Esophagus (tissue), 2 donors: ENCODE results near the gene SMO. TPM values are rescaled to one million over a fixed set of nuclear protein-coding genes. Genes with fewer than 3 reads are reported as not detected.
"Not testable (repeated sequence)": the region's sequence is repeated elsewhere in the genome, so short reads cannot be mapped to it uniquely, and the experiment has no call there.

Experiments used
- H3K27ac ChIP-seq, 2 donors: one replicate each; pipeline ENCODE4 v1.5.1; 2013; ENCODE audit warnings: low read depth in 2 of 2, mild to moderate bottlenecking in 2 of 2, inconsistent platforms in 1 of 2, low read length in 1 of 2, moderate library complexity in 1 of 2
- H3K27me3 ChIP-seq, 2 donors: one replicate each; pipeline ENCODE4 v1.6.1; 2013; ENCODE audit warnings: low read length in 2 of 2, control low read depth in 1 of 2, mild to moderate bottlenecking in 1 of 2; ENCODE audit not compliant: insufficient read depth in 2 of 2, control insufficient read depth in 1 of 2
- H3K36me3 ChIP-seq, 2 donors: one replicate each; pipeline ENCODE4 v1.6.1; 2013; ENCODE audit warnings: low read length in 1 of 2; ENCODE audit not compliant: control insufficient read depth in 2 of 2, insufficient read depth in 2 of 2
- H3K4me1 ChIP-seq, 2 donors: one replicate each; pipeline ENCODE4 v1.6.1; 2013; ENCODE audit warnings: low read length in 1 of 2; ENCODE audit not compliant: control insufficient read depth in 2 of 2, insufficient read depth in 2 of 2
- H3K4me3 ChIP-seq, 2 donors: one replicate each; pipeline ENCODE4 v1.5.1; 2013; ENCODE audit warnings: low read length in 2 of 2, mild to moderate bottlenecking in 2 of 2, low read depth in 1 of 2, moderate library complexity in 1 of 2
- H3K9me3 ChIP-seq, 2 donors: one replicate each; pipeline ENCODE4 v1.6.1; 2013; ENCODE audit warnings: mild to moderate bottlenecking in 2 of 2, low read depth in 1 of 2, low read length in 1 of 2, moderate library complexity in 1 of 2; ENCODE audit not compliant: control insufficient read depth in 2 of 2, insufficient read depth in 1 of 2
- WGBS, 2 donors: extraction: QIAGEN DNeasy Blood & Tissue Kit; methylation state at CpG; one replicate each; pipeline ENCODE4 v1.1.7; 2013; 5-methylcytosine and 5-hydroxymethylcytosine counted together
- polyA plus RNA-seq, 2 donors: library from polyadenylated mRNA; stranded (reverse); fragments of 200-250 nt; gene quantifications; one replicate each; pipeline ENCODE4 v1.2.3, GENCODE V29; 2013
- donor health status: healthy with polysubstance abuse.
- donor health status: Bipolar disorder and iron deficiency.

SMO gene
- polyA plus RNA-seq, 2 donors, result 9.5 to 10.8 TPM

DNA sequence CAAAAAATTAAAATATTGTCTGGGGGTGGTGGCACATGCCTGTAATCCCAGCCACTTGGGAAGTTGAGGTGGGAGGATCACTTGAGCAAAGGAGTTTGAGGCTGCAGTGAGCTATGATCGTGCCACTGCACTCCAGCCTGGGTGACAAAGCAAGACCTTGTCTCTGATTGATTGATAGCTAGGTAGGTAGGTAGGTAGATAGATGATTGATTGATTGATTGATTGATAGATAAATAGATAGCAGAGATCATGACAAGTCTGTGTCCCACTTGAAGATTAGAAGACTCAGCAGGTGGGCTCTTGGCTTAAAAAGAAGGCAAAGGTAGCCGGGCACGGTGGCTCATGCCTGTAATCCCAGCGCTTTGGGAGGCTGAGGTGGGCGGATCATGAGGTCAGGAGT is 64.2 kb downstream of the SMO start:
- H3K27me3 ChIP-seq, H3K36me3 ChIP-seq, H3K27ac ChIP-seq, H3K4me1 ChIP-seq, H3K9me3 ChIP-seq, H3K4me3 ChIP-seq: not testable (repeated sequence)
- 92 to 94% methylated on average over 5 of the region's 5 CpGs for WGBS, 2 donors

DNA sequence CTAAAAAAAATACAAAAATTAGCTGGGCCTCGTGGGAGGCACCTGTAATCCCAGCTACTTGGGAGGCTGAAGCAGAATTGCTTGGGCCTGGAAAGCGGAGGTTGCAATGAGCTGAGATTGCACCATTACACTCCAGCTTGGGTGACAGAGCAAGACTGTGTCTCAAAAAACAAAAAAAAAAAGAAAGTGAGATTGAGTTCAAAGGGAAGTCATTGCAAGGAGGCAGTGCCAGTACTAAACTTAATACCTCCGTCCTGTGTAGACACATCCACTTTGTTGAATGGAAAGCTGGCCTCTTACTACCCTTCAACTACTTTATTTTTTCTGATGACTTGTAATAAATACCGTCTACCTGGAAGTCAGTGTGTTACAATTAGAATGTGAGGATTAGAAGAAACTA is 67.4 kb downstream of the SMO start:
- WGBS, 2 donors, result 81 to 84% methylated on average over 4 of the region's 4 CpGs

GRCh38 chr7:129256221-129256620 is 67.8 kb downstream of the SMO start:
- H3K27ac ChIP-seq, result no peak overlapping the region

More for the DNA sequence above, 67.4 kb downstream of the SMO start:
- H3K27me3 ChIP-seq, result no peaks in the 10 kb centered on the region
- H3K4me3 ChIP-seq, result no peak overlapping the region
- H3K4me1 ChIP-seq, result peaks cover 0 to 2% of the 10 kb centered on the region in 2 donors
- no peaks in the 10 kb centered on the region for H3K9me3 ChIP-seq
- no peak overlapping the region for H3K27ac ChIP-seq
- H3K36me3 ChIP-seq, result no peaks in the 10 kb centered on the region

DNA sequence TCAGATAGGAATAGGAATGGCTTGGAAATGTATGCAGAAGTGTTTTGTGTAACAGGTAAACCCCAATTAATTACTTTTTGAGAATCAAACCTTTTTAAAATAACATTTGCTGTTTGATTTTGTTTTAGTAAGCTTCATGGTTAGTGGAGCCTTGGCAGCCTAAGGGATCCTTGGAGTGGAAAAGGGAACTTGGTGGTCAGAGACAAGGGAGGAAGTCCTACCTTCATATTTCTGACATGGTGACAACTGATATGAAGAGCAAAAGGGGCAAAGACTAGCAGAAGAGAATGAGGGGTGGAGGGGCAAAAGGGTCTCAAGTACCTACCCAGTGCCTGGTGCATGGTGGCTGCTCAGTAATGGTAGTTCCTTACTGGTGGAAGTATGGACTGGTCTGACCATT is 68.7 kb downstream of the SMO start:
- H3K27me3 ChIP-seq, result no peaks in the 10 kb centered on the region
- H3K36me3 ChIP-seq, result no peaks in the 10 kb centered on the region
- no peaks in the 10 kb centered on the region for H3K9me3 ChIP-seq
- H3K4me3 ChIP-seq, result no peak overlapping the region
- peaks cover 0 to under 1% of the 10 kb centered on the region in 2 donors for H3K4me1 ChIP-seq
- H3K27ac ChIP-seq, result no peak overlapping the region

More at GRCh38 chr7:129256221-129256620, 67.8 kb downstream of the SMO start:
- Histone ChIP-seq H3K36me3 (no peaks in the 10 kb centered on the region), H3K27me3 (no peaks in the 10 kb centered on the region), H3K4me1 (peaks cover 0 to 2% of the 10 kb centered on the region in 2 donors), H3K9me3 (no peaks in the 10 kb centered on the region), H3K4me3 (no peak overlapping the region)
- WGBS, 2 donors, result 92 to 93% methylated on average over 2 of the region's 2 CpGs

- H3K9me3 ChIP-seq, result no peaks in the 10 kb centered on the region
- no peaks in the 10 kb centered on the region for H3K36me3 ChIP-seq
- peaks cover 0 to 3% of the 10 kb centered on the region in 2 donors for H3K4me1 ChIP-seq
- H3K27me3 ChIP-seq, result no peaks in the 10 kb centered on the region
- H3K27ac ChIP-seq, result no peak overlapping the region
- no peak overlapping the region for H3K4me3 ChIP-seq
- 61 to 63% methylated on average over 4 of the region's 4 CpGs for WGBS, 2 donors
Observed at GRCh38 chr7:129258649-129259389, 70.4 kb downstream of the SMO start.

DNA sequence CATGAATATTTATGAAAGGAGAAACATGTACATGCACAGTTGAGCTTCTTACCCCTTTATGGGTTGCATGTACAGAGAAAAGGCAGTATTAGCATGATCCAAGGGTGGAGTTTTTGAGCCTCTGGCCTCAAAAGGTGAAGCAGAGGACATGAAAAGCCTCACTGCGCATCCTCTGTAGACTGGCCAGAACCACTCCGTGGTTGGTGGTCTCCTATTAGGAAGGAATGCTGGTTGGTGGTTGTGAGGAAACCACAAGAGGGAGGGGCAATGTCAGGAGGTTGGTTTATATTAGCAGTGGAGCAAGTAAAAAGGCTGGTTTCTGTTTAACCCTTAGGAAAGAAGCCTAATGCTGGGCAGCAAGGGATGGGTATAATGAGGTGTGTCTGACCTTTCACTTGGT is 73.9 kb downstream of the SMO start:
- H3K9me3 ChIP-seq, result no peaks in the 10 kb centered on the region
- WGBS, 2 donors, result 74 to 75% methylated on average over 2 of the region's 2 CpGs
- peaks cover 2 to 3% of the 10 kb centered on the region in 2 donors for H3K4me1 ChIP-seq
- no peak overlapping the region for H3K4me3 ChIP-seq
- no peaks in the 10 kb centered on the region for H3K36me3 ChIP-seq
- H3K27me3 ChIP-seq, result no peaks in the 10 kb centered on the region
- H3K27ac ChIP-seq, result no peak overlapping the region

Other genes with a start within 250 kb of the SMO start
- 10 to 100 TPM; 11.6 to 19.9 TPM for gene TNPO3, start 133.5 kb upstream of the SMO start, polyA plus RNA-seq
- gene TSPAN33, start 43.9 kb upstream of the SMO start, polyA plus RNA-seq, result 1 to 10 TPM; 1.8 to 3.8 TPM
- gene AHCYL2, start 36.4 kb downstream of the SMO start, polyA plus RNA-seq, result 1 to 10 TPM; 3.8 to 5.5 TPM
- gene STRIP2, start 245.8 kb downstream of the SMO start, polyA plus RNA-seq, result 1 to 10 TPM in 1 of 2 donors, under 1 TPM in 1; 0.78 to 1.0 TPM